GM12878 (cell line): ENCODE measurements around the gene PTGR3. TPM values are rescaled to one million over a fixed set of nuclear protein-coding genes. Genes with fewer than 3 reads are reported as not detected.

ENCODE experiments used
- ATAC-seq: fragments of 200-7000 bp; cut with Tn5 transposase; 3 replicates; pipeline ENCODE4 v1.9.1; 2020; ENCODE audit warnings: mild to moderate bottlenecking, moderate library complexity
- BruUV-seq: library from RNA; stranded (reverse); fragments of 400-500 nt; replicated peaks from 2 replicates; lab custom pipeline; 2021; lab: Mats Ljungman, UMichigan
- CTCF ChIA-PET: fragments of 300-600 bp; sonication (Branson Sonifier 250); formaldehyde crosslinking; extraction: SDS; loops from one replicate; lab custom pipeline; 2021; ENCODE audit warnings: inconsistent platforms; lab: Yijun Ruan, JAX
- POLR2A ChIA-PET: fragments of 350-600 bp; formaldehyde crosslinking; extraction: SDS; loops from one replicate; lab custom pipeline; 2021; ENCODE audit warnings: inconsistent platforms; lab: Charles Lee
- RAD21 ChIA-PET: fragments of 300-600 bp; sonication (Branson Sonifier 250); formaldehyde crosslinking; loops from one replicate; lab custom pipeline; 2023; ENCODE audit warnings: antibody characterized with exemption; ENCODE audit not compliant: unreplicated experiment; lab: Charles Lee
- SMC1A ChIA-PET: fragments of 300-600 bp; sonication (Branson Sonifier 250); formaldehyde crosslinking; loops from one replicate; lab custom pipeline; 2023; ENCODE audit not compliant: unreplicated experiment, uncharacterized antibody; lab: Charles Lee
- DNase-seq: peaks from one replicate; pipeline ENCODE4 v3.0.0-alpha.2; 2011; ENCODE audit warnings: low read depth, low spot score
- FAIRE-seq: peaks from 3 replicates; lab custom pipeline; 2011; peaks lifted over from hg19 to GRCh38; lab: Jason Lieb, UNC
- H2AFZ ChIP-seq: 2 replicates; pipeline ENCODE4 v1.6.0; 2011; ENCODE audit warnings: low read depth, low read length, control low read depth; ENCODE audit not compliant: control insufficient read depth
- H3K27ac ChIP-seq: 2 replicates; pipeline ENCODE4 v1.5.1; 2011; ENCODE audit warnings: control low read depth; ENCODE audit not compliant: control insufficient read depth, insufficient read depth
- H3K27me3 ChIP-seq, 2 experiments: replicated peaks in 1 of 2; 2 replicates each; pipeline versions ENCODE4 v1.6.0 to v1.6.1; 2011; ENCODE audit warnings: low read length in 1 of 2; ENCODE audit not compliant: control insufficient read depth in 2 of 2, insufficient read depth in 2 of 2
- H3K36me3 ChIP-seq, 2 experiments: 2 replicates each; pipeline ENCODE4 v1.5.1; 2011; ENCODE audit warnings: low read length in 1 of 2; ENCODE audit not compliant: control insufficient read depth in 2 of 2, insufficient read depth in 2 of 2
- H3K4me1 ChIP-seq: 2 replicates; pipeline ENCODE4 v1.6.1; 2011; ENCODE audit warnings: mild to moderate bottlenecking, low read length, moderate library complexity, mixed read lengths; ENCODE audit not compliant: control insufficient read depth, insufficient read depth
- H3K4me2 ChIP-seq: 2 replicates; pipeline ENCODE4 v1.6.0; 2011; ENCODE audit warnings: control low read depth; ENCODE audit not compliant: control insufficient read depth, insufficient read depth
- H3K4me3 ChIP-seq: fragments of 200-600 bp; sonication (generic); 2 replicates; pipeline ENCODE4 v1.5.1; 2016
- H3K79me2 ChIP-seq: 2 replicates; pipeline ENCODE4 v1.6.0; 2011; ENCODE audit warnings: low read length; ENCODE audit not compliant: control insufficient read depth, insufficient read depth
- H3K9ac ChIP-seq: 2 replicates; pipeline ENCODE4 v1.8.0; 2011; ENCODE audit warnings: low read length, control low read depth, mixed read lengths; ENCODE audit not compliant: control insufficient read depth, insufficient read depth
- H3K9me3 ChIP-seq: replicated peaks from 3 replicates; pipeline ENCODE4 v1.5.1; 2011; ENCODE audit warnings: mild to moderate bottlenecking, low read length; ENCODE audit not compliant: control insufficient read depth, insufficient read depth
- H4K20me1 ChIP-seq: 2 replicates; pipeline ENCODE4 v1.6.0; 2011; ENCODE audit not compliant: control insufficient read depth, insufficient read depth
- ASH2L ChIP-seq: fragments of 300-600, 200-600 bp; sonication (generic); IDR thresholded peaks from 2 replicates; pipeline ENCODE4 v1.6.1; 2017; ENCODE audit warnings: low read depth, mild to moderate bottlenecking, borderline replicate concordance
- CBFB ChIP-seq: IDR thresholded peaks from 2 replicates; pipeline ENCODE4 v1.6.1; 2016; ENCODE audit warnings: antibody characterized with exemption, low read depth
- CUX1 ChIP-seq: IDR thresholded peaks from 2 replicates; pipeline ENCODE4 v1.6.1; 2012; ENCODE audit warnings: improper control_type of control experiment, low read depth, low read length; ENCODE audit not compliant: insufficient replicate concordance
- GABPA ChIP-seq: IDR thresholded peaks from 2 replicates; pipeline ENCODE4 v1.6.1; 2014; ENCODE audit warnings: antibody characterized with exemption, low read depth, mild to moderate bottlenecking, inconsistent platforms
- NR2C2 ChIP-seq: IDR thresholded peaks from 2 replicates; pipeline ENCODE4 v1.6.1; 2011; ENCODE audit warnings: borderline replicate concordance, low read depth; ENCODE audit not compliant: control insufficient read depth, insufficient read length
- RB1 ChIP-seq: fragments of 450-650 bp; formaldehyde crosslinking; IDR thresholded peaks from 2 replicates; pipeline ENCODE4 v1.6.1; 2017; ENCODE audit warnings: mild to moderate bottlenecking, borderline replicate concordance
- YBX1 ChIP-seq: fragments of 450-650 bp; IDR thresholded peaks from 2 replicates; pipeline ENCODE4 v1.6.1; 2016; ENCODE audit warnings: antibody characterized with exemption
- in situ Hi-C: fragments of 300-500 bp; cut with MboI; formaldehyde crosslinking; loops from 9 replicates; pipeline ENCODE4 v1.14.3; 2018; ENCODE audit warnings: mixed read lengths
- intact Hi-C: fragments of 100-400 bp; cut with micrococcal nuclease; formaldehyde crosslinking; loops from one replicate; pipeline ENCODE4 v1.14.2; 2022; ENCODE audit not compliant: unreplicated experiment
- polyA plus RNA-seq, 11 experiments: library from polyadenylated mRNA; depleted of rRNA in 4 of 11; unstranded in 6 of 11; stranded (reverse) in 5 of 11; fragments of >200 nt; fragmentation: Nextera tagmentation in 4 of 11; fragmentation: Illumina TruSeq in 1 of 11; extraction: Ambion mirVana in 4 of 11; extraction: Trizol in 1 of 11; gene quantifications; 1 replicate in 1 of 11; 2 replicates in 10 of 11; pipeline versions ENCODE4 v1.2.1 to v1.2.3, GENCODE V29; 2011 to 2016; ENCODE audit warnings: inconsistent platforms in 2 of 11, missing spikeins in 2 of 11, low read depth in 1 of 11
- total RNA-seq, 4 experiments: library from RNA; depleted of rRNA in 3 of 4; stranded (reverse); fragments of >200 nt in 3 of 4; fragmentation: Illumina TruSeq in 1 of 4; extraction: Trizol in 1 of 4; gene quantifications; 2 replicates each; pipeline versions ENCODE4 v1.2.1 to v1.2.3, GENCODE V29; 2013 to 2021

PTGR3 gene
- total and polyA plus RNA-seq, 10 of the 15 experiments (the other 5 are each of a cell fraction or from before 2014, with no cell fraction given), result 6.2 to 69.8 (median 21.9) TPM

GRCh38 chr18:75256376-75256775 lies 47.4 kb upstream of the PTGR3 start:
- H2AFZ ChIP-seq, result no peak overlapping the region
- SMC1A ChIA-PET, result interaction anchor here (1.1 to 2.3 kb wide), 3 partner anchors 11 to 40 kb away, joined by 3 to 10 read pairs (median 3); no protein-coding TSS in a partner anchor
- H3K4me3 ChIP-seq, result no peak overlapping the region
- POLR2A ChIA-PET, result no interaction called here
- TF ChIP-seq ASH2L (no peak), CUX1 (no peak), CBFB (no peak), GABPA (no peak), YBX1 (no peak), NR2C2 (no peak), RB1 (no peak)
- no peaks in the 10 kb centered on the region for H4K20me1 ChIP-seq
- no TSS peak for BruUV-seq
- no peak for FAIRE-seq
- intact Hi-C loops, result no loop called here
- no peak overlapping the region for H3K27ac ChIP-seq
- no peaks in the 10 kb centered on the region for H3K9me3 ChIP-seq
- CTCF ChIA-PET, result interaction anchor here (2.9 kb wide), 1 partner anchor 12 kb away, joined by 8 read pairs; no protein-coding TSS in a partner anchor
- in situ Hi-C loops, result no loop called here
- ATAC-seq, result no peak
- H3K4me1 ChIP-seq, result peaks cover 10% of the 10 kb centered on the region
- RAD21 ChIA-PET, result no interaction called here
- DNase-seq, result no peak
- no peaks in the 10 kb centered on the region for H3K27me3 ChIP-seq
- H3K36me3 ChIP-seq, result no peaks in the 10 kb centered on the region
- H3K9ac ChIP-seq, result no peak overlapping the region
- H3K4me2 ChIP-seq, result no peak overlapping the region
- no peaks in the 10 kb centered on the region; the same call in 1 of the 2 replicates for H3K79me2 ChIP-seq
